Motor neuron (in vitro differentiated cells): ENCODE results near the gene TEX261. TPM values are rescaled to one million over a fixed set of nuclear protein-coding genes. Genes with fewer than 3 reads are reported as not detected.
A peak's percentile ranks its signal among the peaks of the same experiment; 100 is the strongest.

Source experiments
- ATAC-seq, 8 experiments: fragments of 200-7000 bp; cut with Tn5 transposase; replicated peaks in 6 of 8; 2 replicates each; pipeline ENCODE4 v1.8.0; 2021; ENCODE audit warnings: mild to moderate bottlenecking in 8 of 8, moderate library complexity in 8 of 8
- H3K27ac ChIP-seq, 2 donors: fragments of 250-450 bp; sonication (Bioruptor Pico); 2 replicates each; pipeline ENCODE4 v1.9.0; 2021; ENCODE audit warnings: antibody characterized with exemption in 2 of 2, mild to moderate bottlenecking in 2 of 2, moderate library complexity in 1 of 2
- H3K4me1 ChIP-seq, 2 donors: fragments of 250-450 bp; sonication (Bioruptor Pico); replicated peaks in 1 of 2; 2 replicates each; pipeline ENCODE4 v1.6.1; 2021; ENCODE audit warnings: antibody characterized with exemption in 2 of 2, mild to moderate bottlenecking in 2 of 2, moderate library complexity in 1 of 2
- H3K4me3 ChIP-seq, 5 donors: fragments of 250-450 bp; sonication (Bioruptor Pico); 2 replicates each; pipeline ENCODE4 v1.9.0; 2021; ENCODE audit warnings: antibody characterized with exemption in 5 of 5, mild to moderate bottlenecking in 5 of 5, moderate library complexity in 4 of 5
- WGBS, 10 experiments: fragments of 450-650 bp; shearing (Covaris generic); methylation state at CpG; one replicate each; pipeline ENCODE4 v1.0.0; 2022; 5-methylcytosine and 5-hydroxymethylcytosine counted together
- in situ Hi-C, 9 experiments: fragments of 400-800 bp; cut with MboI; loops; one replicate each; pipeline ENCODE4 v1.15.0; 2021; ENCODE audit warnings: low sequenced_read_pairs in 9 of 9, low pct_unique_long_range_greater_than_20kb in 2 of 9; ENCODE audit not compliant: unreplicated experiment in 9 of 9
- total RNA-seq, 8 experiments: library from RNA; unstranded; fragments of 300-600 nt; gene quantifications; 2 replicates each; pipeline versions ENCODE4 v1.2.3 to v1.2.4, GENCODE V29; 2022

TEX261 gene
- total RNA-seq, 8 experiments from 2014 or later, result 10.3 to 42.1 (median 24.2) TPM

- in situ Hi-C loops, result loop anchor here in 4 of 9 experiments (25.0 kb wide), 2 partner anchors 112 to 312 kb away; no protein-coding TSS in a partner anchor
- WGBS, 10 experiments, result 86 to 100% (median 100%) methylated on average over 1 to 3 of the region's 3 CpGs; no CpG with 5 or more reads in 5 of the 10 experiments
- H3K4me3 ChIP-seq, result no peak overlapping the region
- ATAC-seq, result no peak
- H3K27ac ChIP-seq, result no peak overlapping the region
- peaks cover 22 to 25% of the 10 kb centered on the region in 2 donors for H3K4me1 ChIP-seq
Measured at GRCh38 chr2:70974592-70974991, 20.1 kb downstream of the TEX261 start.

DNA sequence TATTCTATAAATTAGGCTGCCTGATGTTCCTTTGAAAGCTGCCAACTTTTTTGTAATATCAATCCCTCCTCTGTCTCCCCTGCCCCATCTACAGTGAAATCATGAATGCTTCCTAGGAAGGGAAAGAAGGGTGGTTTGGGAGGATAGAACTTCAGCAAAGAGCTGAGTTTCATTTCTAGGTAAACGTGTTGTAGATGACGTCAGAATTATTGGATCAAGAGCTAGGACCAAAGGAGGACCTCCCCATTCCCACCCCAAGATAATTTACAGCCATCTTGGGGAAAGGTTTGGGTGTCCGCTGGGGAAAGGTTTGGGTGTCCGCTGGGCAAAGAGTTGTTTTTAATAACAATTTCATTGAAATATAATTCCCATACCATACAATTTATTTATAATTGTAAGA lies 27.5 kb downstream of the TEX261 start:
- WGBS, 10 experiments, result 45 to 71% (median 55%) methylated on average over 1 to 4 of the region's 4 CpGs; no CpG with 5 or more reads in 2 of the 10 experiments
- Histone ChIP-seq H3K4me3 (no peak overlapping the region), H3K27ac (no peak overlapping the region), H3K4me1 (no peaks in the 10 kb centered on the region)
- in situ Hi-C loops, result loop anchor here in 4 of 9 experiments (25.0 kb wide), 2 partner anchors 105 to 305 kb away; no protein-coding TSS in a partner anchor
- ATAC-seq, result no peak

GRCh38 chr2:70966681-70967080 lies 28.0 kb downstream of the TEX261 start:
- Histone ChIP-seq H3K4me3 (no peak overlapping the region), H3K27ac (no peak overlapping the region), H3K4me1 (no peaks in the 10 kb centered on the region)
- in situ Hi-C loops, result loop anchor here in 4 of 9 experiments (25.0 kb wide), 2 partner anchors 104 to 304 kb away; no protein-coding TSS in a partner anchor
- WGBS, 10 experiments, result 44 to 100% (median 79%) methylated on average over 1 to 4 of the region's 4 CpGs; no CpG with 5 or more reads in 4 of the 10 experiments
- no peak for ATAC-seq

- no peak overlapping the region for H3K27ac ChIP-seq
- no peak for ATAC-seq
- no peak overlapping the region for H3K4me3 ChIP-seq
- in situ Hi-C loops, result loop anchor here in 4 of 9 experiments (25.0 kb wide), 2 partner anchors 103 to 303 kb away; no protein-coding TSS in a partner anchor
- 24 to 87% (median 70%) methylated on average over 3 to 12 of the region's 14 CpGs; no CpG with 5 or more reads in 1 of the 10 experiments for WGBS, 10 experiments
- no peaks in the 10 kb centered on the region for H3K4me1 ChIP-seq
Measured at GRCh38 chr2:70965506-70965905, 29.2 kb downstream of the TEX261 start.

DNA sequence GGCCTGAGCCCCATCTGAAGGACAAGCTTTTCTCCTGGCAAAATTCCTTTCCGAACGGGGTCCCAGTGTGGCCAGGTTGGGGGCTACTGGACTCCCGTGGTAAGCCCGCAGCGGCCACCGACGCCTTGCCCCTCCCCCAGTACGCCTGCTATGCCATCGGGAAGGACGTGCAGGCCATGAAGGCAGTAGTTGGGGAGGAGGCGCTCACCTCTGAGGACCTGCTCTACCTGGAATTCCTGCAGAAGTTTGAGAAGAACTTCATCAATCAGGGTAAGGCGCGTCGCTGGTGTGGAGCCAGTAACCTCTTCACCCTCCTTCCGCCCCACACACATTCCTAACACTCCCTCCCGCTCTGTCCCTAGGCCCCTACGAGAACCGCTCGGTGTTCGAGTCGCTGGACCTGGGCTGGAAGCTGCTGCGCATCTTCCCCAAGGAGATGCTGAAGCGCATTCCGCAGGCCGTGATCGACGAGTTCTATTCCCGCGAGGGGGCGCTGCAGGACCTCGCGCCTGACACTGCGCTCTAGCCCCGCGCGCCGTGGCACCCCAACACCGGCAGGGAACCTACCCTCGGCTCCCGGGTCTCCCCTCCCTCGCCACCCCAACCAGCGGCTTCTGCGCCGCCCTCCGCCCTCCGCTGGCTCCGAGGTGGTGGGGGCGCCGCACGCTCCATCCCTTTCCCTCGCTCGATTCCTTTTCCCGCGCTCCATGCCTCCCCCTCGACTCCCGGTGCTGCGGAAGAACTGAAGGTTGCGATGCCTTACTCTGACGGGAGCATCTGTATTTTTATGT lies 29.9 kb downstream of the TEX261 start:
- ATAC-seq, result peak; percentile 83 to 99 (median 96)
- peak overlapping the region; percentile 25 to 41 (median 35) for H3K4me3 ChIP-seq
- in situ Hi-C loops, result loop anchor here in 4 of 9 experiments (25.0 kb wide), 2 partner anchors 102 to 302 kb away; no protein-coding TSS in a partner anchor
- no peak overlapping the region for H3K27ac ChIP-seq
- 0 to 67% (median 4%) methylated on average over 1 to 14 of the region's 59 CpGs; no CpG with 5 or more reads in 1 of the 10 experiments for WGBS, 10 experiments
- H3K4me1 ChIP-seq, result no peaks in the 10 kb centered on the region

DNA sequence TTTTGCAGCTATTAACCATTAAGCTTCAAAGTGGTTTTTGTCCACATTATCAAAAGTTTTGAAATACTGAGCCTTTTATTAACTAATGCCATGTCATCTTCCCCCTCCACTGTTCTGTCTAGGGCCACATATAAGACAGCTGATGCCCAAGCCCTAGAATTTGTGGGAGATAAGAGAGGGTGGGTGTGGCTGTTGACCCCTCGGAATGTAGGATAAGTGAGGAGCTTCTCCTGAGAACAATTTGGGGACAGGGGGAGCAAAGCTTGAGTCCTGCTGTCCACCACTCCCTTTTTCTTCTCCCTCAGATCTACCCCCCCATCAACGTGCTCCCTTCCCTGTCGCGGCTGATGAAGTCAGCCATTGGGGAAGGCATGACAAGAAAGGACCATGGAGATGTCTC lies 30.5 kb downstream of the TEX261 start:
- Histone ChIP-seq H3K27ac (no peak overlapping the region), H3K4me3 (no peak overlapping the region), H3K4me1 (no peaks in the 10 kb centered on the region)
- ATAC-seq, result no peak
- 64 to 100% (median 80%) methylated on average over 1 to 4 of the region's 4 CpGs; no CpG with 5 or more reads in 4 of the 10 experiments for WGBS, 10 experiments
- in situ Hi-C loops, result loop anchor here in 4 of 9 experiments (25.0 kb wide), 2 partner anchors 102 to 302 kb away; no protein-coding TSS in a partner anchor

GRCh38 chr2:70962885-70963878 lies 31.5 kb downstream of the TEX261 start:
- Histone ChIP-seq H3K4me3 (no peak overlapping the region), H3K4me1 (no peaks in the 10 kb centered on the region), H3K27ac (no peak overlapping the region)
- in situ Hi-C loops, result loop anchor here in 4 of 9 experiments (25.0 kb wide), 2 partner anchors 101 to 301 kb away; no protein-coding TSS in a partner anchor
- ATAC-seq, result no peak
- WGBS, 10 experiments, result 0 to 100% (median 50%) methylated on average over 1 to 5 of the region's 18 CpGs; no CpG with 5 or more reads in 5 of the 10 experiments

DNA sequence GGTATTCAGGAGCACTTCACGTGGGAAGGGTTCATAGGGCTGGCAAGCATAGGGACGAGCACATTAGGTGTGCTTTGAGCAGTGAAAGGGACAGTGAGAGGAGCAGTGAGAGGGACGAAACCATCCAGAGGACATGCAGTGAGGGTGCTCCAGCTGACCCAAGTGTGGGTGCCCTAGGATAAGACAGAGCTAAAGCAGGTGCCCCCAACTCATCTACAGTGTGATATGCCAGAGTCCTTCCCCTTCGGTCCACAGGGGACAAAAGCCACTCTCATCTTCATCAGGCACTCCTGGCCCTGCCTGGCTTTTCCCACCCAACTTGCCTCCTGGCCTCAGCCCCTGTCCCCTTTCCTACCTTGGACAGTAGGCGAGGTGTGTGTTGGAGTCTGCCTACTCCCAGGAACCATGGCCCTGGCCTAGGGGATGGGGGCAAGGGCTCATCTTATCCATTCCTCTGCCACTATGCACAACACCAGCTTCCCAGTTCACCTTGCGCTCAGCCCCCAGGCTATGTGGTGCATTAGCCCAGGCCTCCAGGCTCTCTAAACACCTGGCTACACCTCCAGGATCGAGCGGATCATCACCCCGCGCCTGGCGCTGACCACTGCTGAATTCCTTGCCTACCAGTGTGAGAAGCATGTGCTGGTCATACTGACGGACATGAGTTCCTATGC lies 32.3 kb downstream of the TEX261 start:
- Histone ChIP-seq H3K27ac (no peak overlapping the region), H3K4me3 (no peak overlapping the region), H3K4me1 (no peaks in the 10 kb centered on the region)
- in situ Hi-C loops, result loop anchor here in 4 of 9 experiments (25.0 kb wide), 2 partner anchors 100 to 300 kb away; no protein-coding TSS in a partner anchor
- ATAC-seq, result no peak
- WGBS, 10 experiments, result 40 to 100% (median 61%) methylated on average over 1 to 9 of the region's 12 CpGs; no CpG with 5 or more reads in 4 of the 10 experiments

DNA sequence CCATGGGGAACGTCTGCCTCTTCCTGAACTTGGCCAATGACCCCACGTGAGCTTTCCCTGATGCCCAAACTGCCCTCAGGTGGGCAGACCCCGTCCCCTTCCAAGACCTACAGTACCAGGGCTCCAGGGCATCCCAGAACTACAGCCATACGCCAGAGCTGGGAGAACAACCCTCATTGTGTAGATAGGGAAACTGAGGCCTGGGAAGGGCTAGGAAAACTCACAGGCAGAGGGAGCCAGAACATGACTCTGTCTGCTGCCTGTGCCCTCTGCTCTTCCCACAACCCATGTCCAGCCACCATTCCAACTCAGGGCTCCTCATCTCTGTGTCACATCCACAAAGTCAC lies 33.1 kb downstream of the TEX261 start:
- no peak overlapping the region for H3K27ac ChIP-seq
- H3K4me3 ChIP-seq, result no peak overlapping the region
- no peak for ATAC-seq
- no peaks in the 10 kb centered on the region for H3K4me1 ChIP-seq
- WGBS, 10 experiments, result 50 to 80% (median 71%) methylated on average over 1 to 3 of the region's 4 CpGs; no CpG with 5 or more reads in 5 of the 10 experiments
- in situ Hi-C loops, result loop anchor here in 4 of 9 experiments (25.0 kb wide), 2 partner anchors 99 to 299 kb away; no protein-coding TSS in a partner anchor

- Histone ChIP-seq H3K4me1 (no peaks in the 10 kb centered on the region), H3K27ac (no peak overlapping the region), H3K4me3 (no peak overlapping the region)
- ATAC-seq, result no peak
- in situ Hi-C loops, result loop anchor here in 4 of 9 experiments (25.0 kb wide), 2 partner anchors 99 to 299 kb away; no protein-coding TSS in a partner anchor
- 67 to 100% (median 81%) methylated on average over 1 to 9 of the region's 14 CpGs; no CpG with 5 or more reads in 7 of the 10 experiments for WGBS, 10 experiments
Measured at GRCh38 chr2:70960833-70961647, 33.6 kb downstream of the TEX261 start.
